ENCODE measurements around the gene FBXO30.

FBXO30 gene

GRCh38 chr6:145836170-145836569 lies 21.6 kb upstream of the FBXO30 start:
- Histone ChIP-seq H3K4me3 (no peak overlapping the region), H3K27ac (no peak overlapping the region)
- TF ChIP-seq, protein P1, sequence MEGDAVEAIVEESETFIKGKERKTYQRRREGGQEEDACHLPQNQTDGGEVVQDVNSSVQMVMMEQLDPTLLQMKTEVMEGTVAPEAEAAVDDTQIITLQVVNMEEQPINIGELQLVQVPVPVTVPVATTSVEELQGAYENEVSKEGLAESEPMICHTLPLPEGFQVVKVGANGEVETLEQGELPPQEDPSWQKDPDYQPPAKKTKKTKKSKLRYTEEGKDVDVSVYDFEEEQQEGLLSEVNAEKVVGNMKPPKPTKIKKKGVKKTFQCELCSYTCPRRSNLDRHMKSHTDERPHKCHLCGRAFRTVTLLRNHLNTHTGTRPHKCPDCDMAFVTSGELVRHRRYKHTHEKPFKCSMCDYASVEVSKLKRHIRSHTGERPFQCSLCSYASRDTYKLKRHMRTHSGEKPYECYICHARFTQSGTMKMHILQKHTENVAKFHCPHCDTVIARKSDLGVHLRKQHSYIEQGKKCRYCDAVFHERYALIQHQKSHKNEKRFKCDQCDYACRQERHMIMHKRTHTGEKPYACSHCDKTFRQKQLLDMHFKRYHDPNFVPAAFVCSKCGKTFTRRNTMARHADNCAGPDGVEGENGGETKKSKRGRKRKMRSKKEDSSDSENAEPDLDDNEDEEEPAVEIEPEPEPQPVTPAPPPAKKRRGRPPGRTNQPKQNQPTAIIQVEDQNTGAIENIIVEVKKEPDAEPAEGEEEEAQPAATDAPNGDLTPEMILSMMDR (IDR thresholded peaks at IDR 0.05): no peak
- DNase-seq (ENCODE audit: low spot score): no peak

DNA sequence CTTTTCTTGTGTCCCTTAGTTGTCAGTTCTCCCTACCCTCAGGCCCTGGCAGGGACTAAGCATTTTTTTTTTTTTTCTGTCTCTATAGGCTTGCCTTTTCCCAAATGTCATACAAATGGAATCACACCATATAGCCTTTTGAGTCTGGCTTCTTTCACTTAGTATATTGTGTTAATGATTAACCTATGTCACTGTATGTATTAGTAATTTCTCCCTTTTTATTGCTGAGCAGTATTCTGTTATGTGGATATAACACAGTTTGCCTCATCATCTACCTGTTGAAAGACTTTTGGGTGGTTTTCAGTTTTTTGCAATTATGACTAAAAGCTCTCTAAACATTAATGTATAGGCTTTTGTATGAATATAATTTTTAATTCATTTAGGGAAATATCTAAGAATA lies 16.0 kb upstream of the FBXO30 start:
- no peak for DNase-seq (ENCODE audit: low spot score)
- Histone ChIP-seq H3K27ac (no peak overlapping the region), H3K4me3 (no peak overlapping the region)
- TF ChIP-seq, protein P1 (IDR thresholded peaks at IDR 0.05): no peak

GRCh38 chr6:145829950-145830349 lies 15.4 kb upstream of the FBXO30 start:
- no peak overlapping the region for H3K4me3 ChIP-seq
- TF ChIP-seq, protein P1 (IDR thresholded peaks at IDR 0.05): no peak
- peak overlapping the region in 1 of 2 donors; percentile 23 for H3K27ac ChIP-seq
- DNase-seq (ENCODE audit: low spot score): no peak

DNA sequence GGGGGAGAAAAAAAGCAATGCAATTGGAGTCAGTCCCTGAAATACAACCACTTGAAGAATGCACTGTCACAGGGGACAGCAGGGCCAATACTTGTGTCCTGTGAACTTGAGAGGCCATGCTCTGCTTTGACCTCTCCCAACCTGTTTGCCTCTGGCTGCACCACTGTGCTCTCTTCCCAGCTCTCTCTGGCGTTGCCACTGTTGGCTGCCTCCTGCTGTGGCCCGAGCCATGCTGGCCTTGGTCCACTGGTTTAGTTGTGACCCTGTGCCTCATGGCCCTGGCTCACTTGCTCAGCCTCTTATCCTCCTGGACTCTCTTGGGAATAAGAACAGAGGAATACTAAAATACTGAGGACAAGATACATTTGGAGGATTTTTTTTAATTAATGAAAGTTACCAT lies 14.5 kb upstream of the FBXO30 start:
- Histone ChIP-seq H3K27ac (no peak overlapping the region), H3K4me3 (no peak overlapping the region)
- TF ChIP-seq, protein P1 (IDR thresholded peaks at IDR 0.05): no peak
- no peak for DNase-seq (ENCODE audit: low spot score)

DNA sequence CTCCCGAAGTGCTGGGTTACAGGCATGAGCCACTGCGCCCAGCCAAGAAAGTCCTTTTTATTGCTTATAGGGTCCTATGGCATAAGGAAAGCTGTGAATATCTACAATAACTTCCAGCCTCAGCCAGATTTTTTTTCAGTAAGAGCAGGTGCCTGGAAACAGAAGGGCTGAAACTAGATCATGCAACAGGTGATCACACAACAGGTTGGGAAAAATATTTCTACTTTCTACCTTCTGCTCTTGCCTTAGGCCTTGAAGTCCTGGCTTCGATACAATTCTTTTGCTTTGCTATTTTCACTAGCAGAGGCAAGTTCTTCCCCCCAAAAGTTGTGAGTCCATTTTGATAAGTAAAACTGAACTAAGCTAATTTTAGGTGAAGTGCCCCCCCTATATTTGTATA lies 9.7 kb upstream of the FBXO30 start:
- no peak for DNase-seq (ENCODE audit: low spot score)
- H3K4me3 ChIP-seq: no peak overlapping the region
- TF ChIP-seq, protein P1 (IDR thresholded peaks at IDR 0.05): no peak
- no peak overlapping the region for H3K27ac ChIP-seq

GRCh38 chr6:145823328-145823944 lies 8.8 kb upstream of the FBXO30 start:
- no peak for DNase-seq (ENCODE audit: low spot score)
- Histone ChIP-seq H3K27ac (no peak overlapping the region), H3K4me3 (no peak overlapping the region)
- TF ChIP-seq, protein P1 (IDR thresholded peaks at IDR 0.05): no peak

- no peak overlapping the region for H3K27ac ChIP-seq
- TF ChIP-seq, protein P1 (IDR thresholded peaks at IDR 0.05): no peak
- H3K4me3 ChIP-seq: no peak overlapping the region
- DNase-seq (ENCODE audit: low spot score): no peak
Measured at GRCh38 chr6:145822456-145822855, 7.9 kb upstream of the FBXO30 start.
